Measurements from ENCODE around the gene EIF3J. TPM values are rescaled to one million over a fixed set of nuclear protein-coding genes. Genes with fewer than 3 reads are reported as not detected.
A peak's percentile ranks its signal among the peaks of the same experiment; 100 is the strongest.

EIF3J gene
- total RNA-seq, 2 donors from 2014 or later = 64.5 to 80.5 TPM

DNA sequence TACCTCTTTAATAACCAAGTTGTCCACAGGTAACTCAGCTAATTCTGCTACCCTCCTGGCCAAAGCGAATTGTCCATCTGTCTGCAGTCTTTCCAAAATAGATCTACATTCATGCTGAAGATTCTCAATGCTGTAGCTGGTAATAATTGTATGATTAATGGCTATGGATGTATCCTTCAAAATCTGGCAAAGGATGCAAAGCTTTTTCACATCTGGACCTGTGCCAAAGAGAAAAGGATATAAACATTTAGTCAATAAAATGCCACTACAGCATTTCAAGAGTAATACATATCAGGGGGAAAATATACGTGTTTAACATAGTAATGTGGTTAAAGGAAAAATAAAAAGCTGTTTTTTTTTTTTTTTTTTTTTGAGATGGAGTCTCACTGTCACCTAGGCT, 48.7 kb downstream of the EIF3J start:
- no peaks in the 10 kb centered on the region for H3K4me1 ChIP-seq

DNA sequence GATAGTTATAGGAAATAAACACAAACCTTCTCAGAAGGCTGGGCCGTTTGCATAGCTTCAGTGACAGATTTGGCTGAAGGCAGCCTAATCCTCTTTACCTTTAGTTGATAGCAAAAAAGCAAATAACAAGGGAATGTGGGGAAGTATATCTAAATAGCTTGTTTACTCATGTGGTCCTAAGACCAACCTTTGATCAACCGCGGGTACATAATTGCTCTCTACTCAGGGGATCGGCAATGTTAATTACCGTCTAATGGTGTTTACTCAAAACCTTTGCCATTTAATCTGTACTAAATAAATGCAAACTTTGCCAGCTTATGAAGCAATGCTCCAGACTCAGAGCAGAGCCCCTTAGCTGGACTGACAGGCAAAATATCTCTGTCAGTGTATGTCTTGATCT, 51.6 kb downstream of the EIF3J start:
- no peaks in the 10 kb centered on the region for H3K4me1 ChIP-seq
- no peaks in the 10 kb centered on the region for H3K9me3 ChIP-seq
- no peak overlapping the region for H3K27ac ChIP-seq
- peaks cover 23% of the 10 kb centered on the region for H3K36me3 ChIP-seq
- intact Hi-C loops (cut with DNase I) = no loop called here
- no peaks in the 10 kb centered on the region for H3K27me3 ChIP-seq
- no peak for DNase-seq
- no peak overlapping the region for H3K4me3 ChIP-seq
- no peak overlapping the region for H3K9ac ChIP-seq (ENCODE audit: low read depth in 2 of 2, low read length in 2 of 2)
- TF ChIP-seq, protein P1, sequence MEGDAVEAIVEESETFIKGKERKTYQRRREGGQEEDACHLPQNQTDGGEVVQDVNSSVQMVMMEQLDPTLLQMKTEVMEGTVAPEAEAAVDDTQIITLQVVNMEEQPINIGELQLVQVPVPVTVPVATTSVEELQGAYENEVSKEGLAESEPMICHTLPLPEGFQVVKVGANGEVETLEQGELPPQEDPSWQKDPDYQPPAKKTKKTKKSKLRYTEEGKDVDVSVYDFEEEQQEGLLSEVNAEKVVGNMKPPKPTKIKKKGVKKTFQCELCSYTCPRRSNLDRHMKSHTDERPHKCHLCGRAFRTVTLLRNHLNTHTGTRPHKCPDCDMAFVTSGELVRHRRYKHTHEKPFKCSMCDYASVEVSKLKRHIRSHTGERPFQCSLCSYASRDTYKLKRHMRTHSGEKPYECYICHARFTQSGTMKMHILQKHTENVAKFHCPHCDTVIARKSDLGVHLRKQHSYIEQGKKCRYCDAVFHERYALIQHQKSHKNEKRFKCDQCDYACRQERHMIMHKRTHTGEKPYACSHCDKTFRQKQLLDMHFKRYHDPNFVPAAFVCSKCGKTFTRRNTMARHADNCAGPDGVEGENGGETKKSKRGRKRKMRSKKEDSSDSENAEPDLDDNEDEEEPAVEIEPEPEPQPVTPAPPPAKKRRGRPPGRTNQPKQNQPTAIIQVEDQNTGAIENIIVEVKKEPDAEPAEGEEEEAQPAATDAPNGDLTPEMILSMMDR (IDR thresholded peaks at IDR 0.05) = no peak

More for the DNA sequence above, 48.7 kb downstream of the EIF3J start:
- TF ChIP-seq, protein P1 (IDR thresholded peaks at IDR 0.05) = no peak
- Histone ChIP-seq H3K36me3 (peaks cover 25% of the 10 kb centered on the region), H3K9ac (ENCODE audit: low read depth in 2 of 2, low read length in 2 of 2) (no peak overlapping the region), H3K4me3 (no peak overlapping the region), H3K9me3 (no peaks in the 10 kb centered on the region), H3K27me3 (no peaks in the 10 kb centered on the region), H3K27ac (no peak overlapping the region)
- DNase-seq = no peak
- intact Hi-C loops (cut with DNase I) = no loop called here

DNA sequence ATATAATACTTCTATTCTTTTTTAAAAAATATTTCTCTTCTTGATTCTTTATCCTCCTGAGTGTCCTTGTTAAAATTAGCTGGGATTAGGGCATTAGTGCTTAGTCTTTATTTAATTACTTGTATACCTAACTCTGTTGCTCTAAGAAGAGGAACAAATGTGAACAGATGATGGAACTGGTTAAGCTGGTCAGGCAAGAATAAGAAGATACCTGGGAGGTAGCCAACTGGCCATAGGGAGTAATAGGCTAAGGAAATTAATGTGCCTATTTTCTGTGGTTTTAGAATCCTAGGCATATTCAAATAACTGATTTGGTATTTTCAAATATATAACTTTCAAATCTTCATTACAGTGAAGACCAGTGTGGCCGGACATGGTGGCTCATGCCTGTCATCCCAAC, 54.4 kb downstream of the EIF3J start:
- no peak for DNase-seq
- TF ChIP-seq, protein P1 (IDR thresholded peaks at IDR 0.05) = no peak
- H3K9me3 ChIP-seq = no peaks in the 10 kb centered on the region
- no peak overlapping the region for H3K4me3 ChIP-seq
- H3K36me3 ChIP-seq = peaks cover 20% of the 10 kb centered on the region
- intact Hi-C loops (cut with DNase I) = loop anchor here (10.0 kb wide), 1 partner anchor 63 kb away; no protein-coding TSS in a partner anchor
- no peaks in the 10 kb centered on the region for H3K27me3 ChIP-seq
- H3K9ac ChIP-seq (ENCODE audit: low read depth in 2 of 2, low read length in 2 of 2) = no peak overlapping the region
- no peaks in the 10 kb centered on the region for H3K4me1 ChIP-seq
- no peak overlapping the region for H3K27ac ChIP-seq

DNA sequence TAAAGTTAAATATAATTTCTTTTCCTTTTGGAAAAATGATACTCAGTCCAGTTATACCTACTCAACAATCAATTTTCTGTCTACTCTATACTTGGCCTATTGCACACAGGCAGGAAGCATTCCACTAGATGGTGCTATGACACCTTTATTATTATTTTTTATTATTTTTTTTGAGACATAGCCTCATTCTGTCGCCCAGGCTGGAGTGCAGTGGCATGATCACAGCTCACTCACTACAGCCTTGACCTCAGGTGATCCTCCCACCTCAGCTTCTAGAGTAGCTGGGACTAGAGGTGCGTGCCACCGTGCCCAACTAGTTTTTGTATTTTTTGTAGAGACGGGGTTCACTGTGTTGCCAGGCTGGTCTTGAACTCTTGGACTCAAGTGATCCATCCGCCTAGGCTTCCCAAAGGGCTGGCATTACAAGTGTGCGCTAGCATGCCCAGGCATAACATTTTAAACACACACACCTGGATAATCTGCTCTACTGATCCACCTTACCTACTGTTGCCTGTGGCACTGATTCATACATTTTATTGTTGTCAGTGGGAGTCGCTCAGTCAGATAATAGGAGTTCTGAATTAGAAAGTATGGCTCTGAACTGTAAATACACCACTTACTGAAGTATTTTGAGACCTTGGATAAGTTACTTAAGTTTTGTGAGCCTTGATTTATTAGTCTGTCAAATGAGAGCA, 56.2 kb downstream of the EIF3J start:
- no peak overlapping the region for H3K27ac ChIP-seq
- TF ChIP-seq, protein P1 (IDR thresholded peaks at IDR 0.05) = peak; percentile 28
- no peak overlapping the region for H3K9ac ChIP-seq (ENCODE audit: low read depth in 2 of 2, low read length in 2 of 2)
- DNase-seq = no peak
- intact Hi-C loops (cut with DNase I) = loop anchor here (10.0 kb wide), 1 partner anchor 62 kb away; no protein-coding TSS in a partner anchor
- H3K27me3 ChIP-seq = no peaks in the 10 kb centered on the region
- no peaks in the 10 kb centered on the region for H3K9me3 ChIP-seq
- no peak overlapping the region for H3K4me3 ChIP-seq
- no peaks in the 10 kb centered on the region for H3K4me1 ChIP-seq
- peaks cover 26% of the 10 kb centered on the region for H3K36me3 ChIP-seq

DNA sequence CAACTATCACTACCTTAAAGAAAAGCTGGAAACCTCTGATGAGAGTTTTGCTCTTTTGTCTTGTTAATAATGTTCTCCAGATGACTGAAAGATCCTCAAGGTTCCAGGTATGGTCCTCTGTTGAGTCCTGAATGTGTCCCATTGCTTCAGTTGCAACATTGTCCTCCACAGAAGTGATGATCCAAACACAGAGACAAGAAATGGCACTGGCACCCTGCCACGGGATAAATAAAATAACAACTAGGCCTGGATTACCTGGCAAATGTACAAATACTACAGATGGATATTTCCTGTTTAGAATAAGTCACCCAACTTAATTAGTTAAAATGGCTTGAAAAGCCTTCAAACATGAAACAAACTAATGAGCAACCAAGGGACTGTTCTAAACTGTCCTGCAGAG, 58.3 kb downstream of the EIF3J start:
- Histone ChIP-seq H3K9me3 (no peaks in the 10 kb centered on the region), H3K36me3 (peaks cover 25% of the 10 kb centered on the region)
- intact Hi-C loops (cut with DNase I) = loop anchor here (10.0 kb wide), 1 partner anchor 60 kb away; no protein-coding TSS in a partner anchor

More for the DNA sequence above, 58.3 kb downstream of the EIF3J start:
- TF ChIP-seq, protein P1 (IDR thresholded peaks at IDR 0.05) = no peak
- Histone ChIP-seq H3K4me3 (no peak overlapping the region), H3K27me3 (no peaks in the 10 kb centered on the region), H3K27ac (no peak overlapping the region), H3K9ac (ENCODE audit: low read depth in 2 of 2, low read length in 2 of 2) (no peak overlapping the region), H3K4me1 (no peaks in the 10 kb centered on the region)
- no peak for DNase-seq
